Prostate gland (tissue), 2 donors: Measurements from ENCODE around the gene TBX4.
"Not testable (repeated sequence)": the region's sequence is repeated elsewhere in the genome, so short reads cannot be mapped to it uniquely, and the experiment has no call there.

Source experiments
- CTCF ChIP-seq, 4 experiments: fragments of 200-600 bp in 2 of 4; fragments of 450-650 bp in 2 of 4; sonication (generic) in 2 of 4; IDR thresholded peaks; 1 replicate in 3 of 4; 2 replicates in 1 of 4; pipeline ENCODE4 v1.5.1; 2016 to 2019; ENCODE audit warnings: antibody characterized with exemption in 4 of 4, mild to moderate bottlenecking in 2 of 4, moderate library complexity in 2 of 4
- POLR2A ChIP-seq: fragments of 450-650 bp; IDR thresholded peaks from one replicate; pipeline ENCODE4 v1.6.1; 2016; ENCODE audit warnings: antibody characterized with exemption, mild to moderate bottlenecking
- POLR2AphosphoS5 ChIP-seq: sonication (generic); formaldehyde crosslinking; IDR thresholded peaks from one replicate; pipeline ENCODE4 v1.6.1; 2017; ENCODE audit warnings: antibody characterized with exemption

GRCh38 chr17:61509454-61509853 is 57.2 kb downstream of the TBX4 start:
- not testable (repeated sequence) for TF ChIP-seq CTCF (IDR thresholded peaks at IDR 0.05); POLR2AphosphoS5; POLR2A
